OCI-LY3 (cell line): ENCODE data around the gene MAN1A1.

Experiments
- H2AFZ ChIP-seq: fragments of 200-600, 300-600 bp; shearing (Covaris generic); 2 replicates; pipeline ENCODE4 v1.6.0; 2014; ENCODE audit warnings: antibody characterized with exemption, low read depth, low read length
- H3K27ac ChIP-seq: fragments of 200-600, 300-600 bp; sonication (generic); 2 replicates; pipeline ENCODE4 v1.5.1; 2014; ENCODE audit warnings: mild to moderate bottlenecking, low read length, moderate library complexity, mixed read lengths
- H3K27me3 ChIP-seq: fragments of 200-600, 300-600 bp; sonication (generic); 2 replicates; pipeline ENCODE4 v1.6.1; 2014; ENCODE audit warnings: low read depth, low read length, mixed read lengths
- H3K36me3 ChIP-seq: fragments of 200-600, 300-600 bp; sonication (generic); replicated peaks from 2 replicates; pipeline ENCODE3; 2014; ENCODE audit warnings: low read depth, low read length, mixed read lengths
- H3K4me1 ChIP-seq: fragments of 300-600, 200-600 bp; sonication (generic); 2 replicates; pipeline ENCODE4 v1.6.1; 2014; ENCODE audit warnings: low read length, mixed read lengths
- H3K4me2 ChIP-seq: fragments of 200-600, 300-600 bp; sonication (generic); 2 replicates; pipeline ENCODE4 v1.6.1; 2014; ENCODE audit warnings: low read length, mixed read lengths
- H3K4me3 ChIP-seq: fragments of 300-600, 200-600 bp; sonication (generic); 2 replicates; pipeline ENCODE4 v1.5.1; 2014; ENCODE audit warnings: antibody characterized with exemption, mild to moderate bottlenecking, low read length, moderate library complexity
- H3K79me2 ChIP-seq: fragments of 300-600, 200-600 bp; shearing (Covaris generic); 2 replicates; pipeline ENCODE4 v1.6.1; 2014; ENCODE audit warnings: mild to moderate bottlenecking, low read length, mixed read lengths
- H3K9ac ChIP-seq: fragments of 300-600, 200-600 bp; shearing (Covaris generic); 2 replicates; pipeline ENCODE4 v1.6.0; 2014; ENCODE audit warnings: mild to moderate bottlenecking, low read length, moderate library complexity
- H3K9me3 ChIP-seq: fragments of 200-600, 300-600 bp; shearing (Covaris generic); 2 replicates; pipeline ENCODE4 v1.6.1; 2014; ENCODE audit warnings: low read length, mixed read lengths; ENCODE audit not compliant: insufficient read depth
- H4K20me1 ChIP-seq: fragments of 200-600, 300-600 bp; sonication (generic); 2 replicates; pipeline ENCODE4 v1.6.1; 2016; ENCODE audit warnings: low read length, mixed read lengths; ENCODE audit not compliant: insufficient read depth
- CTCF ChIP-seq: fragments of 200-600, 300-600 bp; sonication (generic); IDR thresholded peaks from 2 replicates; pipeline ENCODE4 v1.5.1; 2014; ENCODE audit warnings: antibody characterized with exemption, low read length, low read depth
- EZH2phosphoT487 ChIP-seq: fragments of 200-600 bp; shearing (Covaris generic); IDR thresholded peaks from 2 replicates; pipeline ENCODE4 v1.6.1; 2018; ENCODE audit warnings: antibody characterized with exemption, mixed run types, low read depth

MAN1A1 gene

GRCh38 chr6:119346450-119346849 is 3.1 kb downstream of the MAN1A1 start:
- no peaks in the 10 kb centered on the region for H3K9me3 ChIP-seq
- H3K36me3 ChIP-seq: peaks cover 2% of the 10 kb centered on the region
- peaks cover 14% of the 10 kb centered on the region for H3K4me1 ChIP-seq
- peaks cover 22% of the 10 kb centered on the region for H3K79me2 ChIP-seq
- H3K4me2 ChIP-seq: no peak overlapping the region
- no peaks in the 10 kb centered on the region for H3K27me3 ChIP-seq
- H3K27ac ChIP-seq: no peak overlapping the region
- no peak overlapping the region for H3K9ac ChIP-seq
- no peak overlapping the region for H2AFZ ChIP-seq
- TF ChIP-seq CTCF (no peak), EZH2phosphoT487 (no peak)
- no peaks in the 10 kb centered on the region for H4K20me1 ChIP-seq
- no peak overlapping the region for H3K4me3 ChIP-seq

- Histone ChIP-seq H3K9me3 (no peaks in the 10 kb centered on the region), H3K27me3 (no peaks in the 10 kb centered on the region), H3K4me2 (no peak overlapping the region), H3K36me3 (peaks cover 2% of the 10 kb centered on the region), H2AFZ (no peak overlapping the region), H3K27ac (no peak overlapping the region), H3K79me2 (peaks cover 15% of the 10 kb centered on the region; the same call in 1 of the 2 replicates), H3K4me3 (no peak overlapping the region), H3K9ac (no peak overlapping the region), H4K20me1 (no peaks in the 10 kb centered on the region), H3K4me1 (peaks cover 10% of the 10 kb centered on the region)
- TF ChIP-seq CTCF: no peak
- no peak for TF ChIP-seq EZH2phosphoT487
Observed at GRCh38 chr6:119345114-119345513, 4.4 kb downstream of the MAN1A1 start.

GRCh38 chr6:119344306-119344705 is 5.3 kb downstream of the MAN1A1 start:
- Histone ChIP-seq H3K9me3 (no peaks in the 10 kb centered on the region), H3K4me1 (peaks cover 10% of the 10 kb centered on the region), H4K20me1 (no peaks in the 10 kb centered on the region), H3K36me3 (peaks cover 2% of the 10 kb centered on the region), H3K4me2 (no peak overlapping the region), H3K4me3 (no peak overlapping the region), H2AFZ (no peak overlapping the region), H3K27me3 (no peaks in the 10 kb centered on the region), H3K27ac (no peak overlapping the region), H3K79me2 (peaks cover 13% of the 10 kb centered on the region; the same call in 1 of the 2 replicates), H3K9ac (no peak overlapping the region)
- TF ChIP-seq CTCF (no peak), EZH2phosphoT487 (no peak)

- Histone ChIP-seq H3K9ac (no peak overlapping the region), H3K79me2 (peaks cover 13% of the 10 kb centered on the region; the same call in 1 of the 2 replicates), H3K9me3 (no peaks in the 10 kb centered on the region), H3K27ac (no peak overlapping the region), H3K4me2 (no peak overlapping the region), H4K20me1 (no peaks in the 10 kb centered on the region), H3K36me3 (peaks cover 2% of the 10 kb centered on the region), H2AFZ (no peak overlapping the region), H3K4me3 (no peak overlapping the region), H3K4me1 (peaks cover 10% of the 10 kb centered on the region), H3K27me3 (no peaks in the 10 kb centered on the region)
- no peak for TF ChIP-seq CTCF
- no peak for TF ChIP-seq EZH2phosphoT487
Observed at GRCh38 chr6:119343573-119344146, 5.9 kb downstream of the MAN1A1 start.
